Measurements from ENCODE around the gene GZF1.

DNA sequence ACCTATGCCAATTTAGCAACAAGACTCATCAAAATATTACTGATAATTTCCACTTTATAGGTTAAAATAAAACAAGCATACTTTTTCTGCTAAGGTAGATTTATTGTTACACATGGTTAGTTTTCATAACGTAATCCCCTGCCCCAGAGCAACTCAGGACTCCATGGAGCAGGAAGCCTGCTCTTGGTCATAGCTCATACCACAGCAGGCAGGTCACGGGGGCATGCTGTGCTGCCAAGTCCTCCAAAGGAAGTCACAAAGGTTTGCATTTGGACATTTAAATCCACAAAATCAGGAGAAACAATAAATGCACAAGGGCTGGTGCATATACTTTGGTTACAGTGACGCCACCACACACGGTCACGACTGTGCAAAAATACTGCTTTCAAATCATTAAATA is 12.5 kb downstream of the GZF1 start:
- TF ChIP-seq POLR2A (IDR thresholded peaks at IDR 0.05; ENCODE audit: low read length) (no peak), GATA1 (IDR thresholded peaks at IDR 0.05; ENCODE audit: low read depth, low read length) (no peak)
